ENCODE measurements around the gene HAGHL.

DNA sequence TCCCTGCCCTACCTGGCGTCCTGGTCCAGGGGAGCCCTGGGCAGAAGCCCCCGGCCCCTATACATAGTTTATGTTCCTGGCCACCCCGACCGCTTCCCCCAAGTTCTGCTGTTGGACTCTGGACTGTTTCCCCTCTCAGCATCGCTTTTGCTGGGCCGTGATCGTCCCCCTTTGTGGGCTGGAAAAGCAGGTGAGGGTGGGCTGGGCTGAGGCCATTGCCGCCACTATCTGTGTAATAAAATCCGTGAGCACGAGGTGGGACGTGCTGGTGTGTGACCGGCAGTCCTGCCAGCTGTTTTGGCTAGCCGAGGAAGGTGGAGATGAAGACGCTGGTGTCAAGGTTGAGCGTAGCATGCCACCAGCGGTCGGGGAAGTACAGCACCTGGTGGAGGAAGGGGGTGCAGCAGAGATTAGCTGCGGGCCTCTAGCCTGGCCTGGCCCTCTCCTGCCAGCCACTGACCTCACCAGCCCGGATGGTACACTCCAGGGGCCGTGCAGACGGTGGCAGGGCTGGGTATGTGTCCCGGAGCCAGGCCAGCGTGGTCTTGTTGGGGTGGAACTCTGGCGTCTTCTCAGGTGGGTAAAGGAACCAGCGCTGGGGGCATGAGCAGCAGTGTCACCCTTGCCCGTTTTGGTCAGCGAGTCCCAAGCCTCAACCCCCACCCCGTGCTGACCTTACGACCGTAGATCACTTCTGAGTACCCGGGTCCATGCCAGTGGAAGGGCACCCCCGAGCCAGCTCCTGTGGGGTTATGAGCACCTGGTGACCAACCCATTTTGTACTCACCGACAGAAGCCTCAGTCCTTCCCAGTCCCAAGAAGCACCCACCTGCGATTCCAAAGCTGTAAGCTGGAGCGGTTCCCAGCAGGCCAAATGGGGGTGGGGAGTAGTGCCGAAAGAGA is 44.2 kb upstream of the HAGHL start:
- TF ChIP-seq REST (IDR thresholded peaks at IDR 0.05; ENCODE audit: unreplicated experiment) (no peak), CTCF (conservative IDR thresholded peaks at IDR 0.05; ENCODE audit: low read depth in 2 of 2) (no peak), NANOG (IDR thresholded peaks at IDR 0.05; ENCODE audit: borderline replicate concordance) (no peak), EZH2phosphoT487 (IDR thresholded peaks at IDR 0.05; ENCODE audit: unreplicated experiment) (no peak), EZH2 (IDR thresholded peaks at IDR 0.05; ENCODE audit: low read depth, unreplicated experiment) (no peak), POLR2AphosphoS5 (IDR thresholded peaks at IDR 0.05; ENCODE audit: low read depth) (no peak), STAT1 (IDR thresholded peaks at IDR 0.05; ENCODE audit: unreplicated experiment) (no peak), ZNF331 (CRISPR knock-in tag; IDR thresholded peaks at IDR 0.05; ENCODE audit: low read depth) (no peak), JUNB (IDR thresholded peaks at IDR 0.05; ENCODE audit: unreplicated experiment) (no peak), CREB1 (CRISPR knock-in tag; IDR thresholded peaks at IDR 0.05; ENCODE audit: low read depth) (no peak), ZNF114 (CRISPR knock-in tag; IDR thresholded peaks at IDR 0.05) (no peak)
